Natural killer cell (primary cell): Measurements from ENCODE around the gene CCDC60. TPM values are rescaled to one million over a fixed set of nuclear protein-coding genes. Genes with fewer than 3 reads are reported as not detected.

Experiments used
- ATAC-seq, 3 donors: fragments of 150-1000 bp in 2 of 3; fragments of 200-7000 bp in 1 of 3; cut with Tn5 transposase; 1 replicate in 1 of 3; 2 replicates in 2 of 3; pipeline ENCODE4 v1.10.0; 2021; ENCODE audit warnings: mild to moderate bottlenecking in 2 of 3, moderate library complexity in 2 of 3
- DNase-seq, 2 donors: peaks; one replicate each; pipeline versions ENCODE4 v3.0.0 to v3.0.0-alpha.2; 2013 to 2021; ENCODE audit warnings: mixed read lengths in 1 of 2
- H3K27ac ChIP-seq: one replicate; pipeline ENCODE4 v1.5.1; 2013; ENCODE audit warnings: mild to moderate bottlenecking, low read length
- H3K27me3 ChIP-seq: one replicate; pipeline ENCODE4 v1.6.1; 2013; ENCODE audit warnings: low read length; ENCODE audit not compliant: control insufficient read depth, insufficient read depth
- H3K36me3 ChIP-seq: one replicate; pipeline ENCODE4 v1.6.1; 2013; ENCODE audit warnings: low read length; ENCODE audit not compliant: control insufficient read depth, insufficient read depth
- H3K4me1 ChIP-seq: one replicate; pipeline ENCODE4 v1.6.1; 2013; ENCODE audit warnings: low read length; ENCODE audit not compliant: control insufficient read depth, insufficient read depth
- H3K4me3 ChIP-seq: one replicate; pipeline ENCODE4 v1.5.1; 2013; ENCODE audit warnings: low read length
- H3K9me3 ChIP-seq: one replicate; pipeline ENCODE4 v1.6.1; 2013; ENCODE audit warnings: low read length; ENCODE audit not compliant: control insufficient read depth, insufficient read depth
- H3K27ac Mint-ChIP-seq, 2 donors: one replicate each; pipeline ENCODE4 v1.8.0; 2022; ENCODE audit warnings: mild to moderate bottlenecking in 2 of 2, mixed read lengths in 2 of 2, moderate library complexity in 1 of 2
- H3K27me3 Mint-ChIP-seq, 2 donors: one replicate each; pipeline ENCODE4 v1.8.0; 2022; ENCODE audit warnings: low read depth in 2 of 2, mixed read lengths in 2 of 2
- H3K36me3 Mint-ChIP-seq: one replicate; pipeline ENCODE4 v1.8.0; 2022; ENCODE audit warnings: mixed read lengths
- H3K4me1 Mint-ChIP-seq, 2 donors: one replicate each; pipeline ENCODE4 v1.8.0; 2022; ENCODE audit warnings: mixed read lengths in 2 of 2
- H3K4me3 Mint-ChIP-seq: one replicate; pipeline ENCODE4 v1.8.0; 2022; ENCODE audit warnings: mild to moderate bottlenecking, moderate library complexity, mixed read lengths
- H3K9me3 Mint-ChIP-seq, 2 donors: one replicate each; pipeline ENCODE4 v1.8.0; 2022; ENCODE audit warnings: mixed read lengths in 2 of 2
- CTCF ChIP-seq: fragments of 200-600 bp; IDR thresholded peaks from one replicate; pipeline ENCODE4 v1.8.0; 2022; ENCODE audit warnings: antibody characterized with exemption
- WGBS: methylation state at CpG from one replicate; pipeline ENCODE4 v1.1.7; 2013; ENCODE audit warnings: missing lambda C conversion rate; ENCODE audit not compliant: insufficient coverage; 5-methylcytosine and 5-hydroxymethylcytosine counted together
- intact Hi-C: fragments of 100-400 bp; cut with micrococcal nuclease; formaldehyde crosslinking; loops from one replicate; pipeline ENCODE4 v1.14.2; 2022
- total RNA-seq, 4 donors: library from RNA; stranded (reverse); fragments of 120-200 nt in 1 of 4; gene quantifications; one replicate each; pipeline versions ENCODE4 v1.2.3 to v1.2.4, GENCODE V29; 2013 to 2022

Gene CCDC60
- total RNA-seq, 3 donors from 2014 or later (not counting 1 experiment from before 2014, with no cell fraction given) = not detected

- ATAC-seq = no peak
- intact Hi-C loops = loop anchor here (10.0 kb wide), 1 partner anchor 1142 kb away; no protein-coding TSS in a partner anchor
- no peak overlapping the region for H3K27ac Mint-ChIP-seq
- peaks cover 27 to 35% of the 10 kb centered on the region in 2 donors for H3K27me3 Mint-ChIP-seq
- Histone ChIP-seq H3K4me1 (no peaks in the 10 kb centered on the region), H3K27me3 (no peaks in the 10 kb centered on the region), H3K36me3 (no peaks in the 10 kb centered on the region), H3K27ac (no peak overlapping the region), H3K9me3 (no peaks in the 10 kb centered on the region), H3K4me3 (no peak overlapping the region)
- no peaks in the 10 kb centered on the region for H3K4me1 Mint-ChIP-seq
- no peaks in the 10 kb centered on the region for H3K36me3 Mint-ChIP-seq
- H3K4me3 Mint-ChIP-seq = no peak overlapping the region
- no peak for DNase-seq
- H3K9me3 Mint-ChIP-seq = no peaks in the 10 kb centered on the region
- TF ChIP-seq CTCF = no peak
These were observed 211.8 kb downstream of the CCDC60 start for GRCh38 chr12:119546340-119546739.

GRCh38 chr12:119547001-119547400 is 212.5 kb downstream of the CCDC60 start:
- Histone ChIP-seq H3K4me1 (no peaks in the 10 kb centered on the region), H3K9me3 (no peaks in the 10 kb centered on the region), H3K4me3 (no peak overlapping the region), H3K36me3 (no peaks in the 10 kb centered on the region), H3K27me3 (no peaks in the 10 kb centered on the region), H3K27ac (no peak overlapping the region)
- peaks cover 28 to 37% of the 10 kb centered on the region in 2 donors for H3K27me3 Mint-ChIP-seq
- intact Hi-C loops = loop anchor here (10.0 kb wide), 1 partner anchor 1142 kb away; no protein-coding TSS in a partner anchor
- ATAC-seq (no peak), DNase-seq (no peak)
- no peaks in the 10 kb centered on the region for H3K4me1 Mint-ChIP-seq
- H3K27ac Mint-ChIP-seq = no peak overlapping the region
- H3K9me3 Mint-ChIP-seq = no peaks in the 10 kb centered on the region
- WGBS = no CpG with 5 or more reads among the region's 1 CpG
- H3K36me3 Mint-ChIP-seq = no peaks in the 10 kb centered on the region
- H3K4me3 Mint-ChIP-seq = no peak overlapping the region
- TF ChIP-seq CTCF = no peak

GRCh38 chr12:119556854-119557253 is 222.3 kb downstream of the CCDC60 start:
- H3K36me3 Mint-ChIP-seq = no peaks in the 10 kb centered on the region
- TF ChIP-seq CTCF = no peak
- H3K4me1 Mint-ChIP-seq = no peaks in the 10 kb centered on the region
- no peaks in the 10 kb centered on the region for H3K27me3 ChIP-seq
- H3K36me3 ChIP-seq = no peaks in the 10 kb centered on the region
- H3K4me3 Mint-ChIP-seq = no peak overlapping the region
- DNase-seq = no peak
- no peaks in the 10 kb centered on the region for H3K4me1 ChIP-seq
- intact Hi-C loops = no loop called here
- no peaks in the 10 kb centered on the region for H3K9me3 ChIP-seq
- H3K27ac Mint-ChIP-seq = no peak overlapping the region
- H3K27ac ChIP-seq = no peak overlapping the region
- 58% methylated on average over 1 of the region's 1 CpG for WGBS
- no peak overlapping the region for H3K4me3 ChIP-seq
- H3K27me3 Mint-ChIP-seq = peaks cover 20 to 26% of the 10 kb centered on the region in 2 donors
- no peaks in the 10 kb centered on the region for H3K9me3 Mint-ChIP-seq
- ATAC-seq = no peak

GRCh38 chr12:119565404-119565803 is 230.9 kb downstream of the CCDC60 start:
- Mint-ChIP-seq H3K4me1 (no peaks in the 10 kb centered on the region), H3K9me3 (no peaks in the 10 kb centered on the region), H3K4me3 (no peak overlapping the region), H3K36me3 (no peaks in the 10 kb centered on the region), H3K27ac (no peak overlapping the region), H3K27me3 (peaks cover 6 to 25% of the 10 kb centered on the region in 2 donors)
- Histone ChIP-seq H3K4me3 (no peak overlapping the region), H3K36me3 (no peaks in the 10 kb centered on the region), H3K27me3 (no peaks in the 10 kb centered on the region), H3K27ac (no peak overlapping the region), H3K4me1 (no peaks in the 10 kb centered on the region), H3K9me3 (no peaks in the 10 kb centered on the region)
- intact Hi-C loops = no loop called here
- ATAC-seq (no peak), DNase-seq (no peak)
- no peak for TF ChIP-seq CTCF
- 97% methylated on average over 3 of the region's 3 CpGs for WGBS
